ENCODE data around the gene RGS19.

Gene RGS19

DNA sequence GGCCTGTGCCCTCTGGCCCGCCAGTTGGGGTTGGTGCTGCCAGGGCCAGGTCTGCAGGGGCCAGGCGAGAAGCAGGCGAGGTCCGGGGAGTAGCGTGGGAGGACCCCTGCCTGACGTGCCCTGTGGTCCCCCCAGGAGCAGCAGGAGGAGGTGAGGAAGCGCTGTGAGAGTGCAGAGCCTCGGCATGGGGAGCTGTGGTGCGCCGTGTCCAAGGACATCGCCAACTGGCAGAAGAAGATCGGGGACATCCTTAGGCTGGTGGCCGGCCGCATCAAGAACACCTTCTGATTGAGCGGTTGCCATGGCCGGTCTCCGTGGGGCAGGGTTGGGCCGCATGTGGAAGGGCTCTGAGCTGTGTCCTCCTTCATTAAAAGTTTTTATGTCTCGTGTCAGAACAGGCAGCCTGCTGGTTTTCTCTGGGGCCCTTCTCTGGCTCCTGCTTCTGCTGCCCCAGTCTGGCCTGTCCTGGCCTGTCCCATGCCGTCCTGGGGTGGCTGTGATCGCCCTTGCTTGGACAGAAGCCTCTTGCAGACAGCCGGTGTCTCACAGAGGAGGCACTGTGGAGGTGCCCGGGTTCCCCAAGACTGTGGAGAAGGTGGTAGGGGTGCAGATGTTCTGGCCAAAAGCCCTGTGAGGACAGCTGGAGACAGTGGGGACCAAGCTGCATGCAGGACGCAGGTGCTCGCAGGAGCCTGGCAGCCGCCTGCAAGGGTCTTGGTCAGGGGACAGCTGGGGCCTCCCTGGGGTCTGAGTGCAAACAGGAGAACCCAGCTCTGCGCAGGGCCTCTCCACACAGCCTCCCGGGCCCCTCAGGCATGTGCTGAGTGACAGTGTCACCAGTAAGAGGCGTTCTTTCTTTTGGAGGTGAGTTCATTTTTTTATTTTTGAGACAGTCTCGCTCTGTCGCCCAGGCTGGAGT is 46.4 kb downstream of the RGS19 start:
- no peak for ATAC-seq (ENCODE audit: low read depth)
- Histone ChIP-seq H3K4me3 (ENCODE audit: severe bottlenecking) (no peak overlapping the region), H3K4me1 (ENCODE audit: insufficient read depth, poor library complexity, severe bottlenecking) (no peaks in the 10 kb centered on the region), H3K27me3 (ENCODE audit: insufficient read depth, poor library complexity, severe bottlenecking) (peaks cover 6% of the 10 kb centered on the region), H3K27ac (ENCODE audit: poor library complexity, severe bottlenecking) (no peak overlapping the region), H3K36me3 (ENCODE audit: low read depth) (peaks cover 38% of the 10 kb centered on the region), H3K9me3 (ENCODE audit: severe bottlenecking) (no peaks in the 10 kb centered on the region)
- DNase-seq (ENCODE audit: low spot score): no peak
- TF ChIP-seq, protein P1, sequence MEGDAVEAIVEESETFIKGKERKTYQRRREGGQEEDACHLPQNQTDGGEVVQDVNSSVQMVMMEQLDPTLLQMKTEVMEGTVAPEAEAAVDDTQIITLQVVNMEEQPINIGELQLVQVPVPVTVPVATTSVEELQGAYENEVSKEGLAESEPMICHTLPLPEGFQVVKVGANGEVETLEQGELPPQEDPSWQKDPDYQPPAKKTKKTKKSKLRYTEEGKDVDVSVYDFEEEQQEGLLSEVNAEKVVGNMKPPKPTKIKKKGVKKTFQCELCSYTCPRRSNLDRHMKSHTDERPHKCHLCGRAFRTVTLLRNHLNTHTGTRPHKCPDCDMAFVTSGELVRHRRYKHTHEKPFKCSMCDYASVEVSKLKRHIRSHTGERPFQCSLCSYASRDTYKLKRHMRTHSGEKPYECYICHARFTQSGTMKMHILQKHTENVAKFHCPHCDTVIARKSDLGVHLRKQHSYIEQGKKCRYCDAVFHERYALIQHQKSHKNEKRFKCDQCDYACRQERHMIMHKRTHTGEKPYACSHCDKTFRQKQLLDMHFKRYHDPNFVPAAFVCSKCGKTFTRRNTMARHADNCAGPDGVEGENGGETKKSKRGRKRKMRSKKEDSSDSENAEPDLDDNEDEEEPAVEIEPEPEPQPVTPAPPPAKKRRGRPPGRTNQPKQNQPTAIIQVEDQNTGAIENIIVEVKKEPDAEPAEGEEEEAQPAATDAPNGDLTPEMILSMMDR (IDR thresholded peaks at IDR 0.05; ENCODE audit: poor library complexity, severe bottlenecking): no peak

- DNase-seq (ENCODE audit: low spot score): no peak
- ATAC-seq (ENCODE audit: low read depth): no peak
- TF ChIP-seq, protein P1 (IDR thresholded peaks at IDR 0.05; ENCODE audit: poor library complexity, severe bottlenecking): no peak
- H3K27me3 ChIP-seq (ENCODE audit: insufficient read depth, poor library complexity, severe bottlenecking): no peaks in the 10 kb centered on the region
- no peaks in the 10 kb centered on the region for H3K4me1 ChIP-seq (ENCODE audit: insufficient read depth, poor library complexity, severe bottlenecking)
- peaks cover 49% of the 10 kb centered on the region for H3K36me3 ChIP-seq (ENCODE audit: low read depth)
- H3K4me3 ChIP-seq (ENCODE audit: severe bottlenecking): no peak overlapping the region
- no peaks in the 10 kb centered on the region for H3K9me3 ChIP-seq (ENCODE audit: severe bottlenecking)
- H3K27ac ChIP-seq (ENCODE audit: poor library complexity, severe bottlenecking): no peak overlapping the region
These were observed 47.5 kb downstream of the RGS19 start for GRCh38 chr20:64031822-64032314.

DNA sequence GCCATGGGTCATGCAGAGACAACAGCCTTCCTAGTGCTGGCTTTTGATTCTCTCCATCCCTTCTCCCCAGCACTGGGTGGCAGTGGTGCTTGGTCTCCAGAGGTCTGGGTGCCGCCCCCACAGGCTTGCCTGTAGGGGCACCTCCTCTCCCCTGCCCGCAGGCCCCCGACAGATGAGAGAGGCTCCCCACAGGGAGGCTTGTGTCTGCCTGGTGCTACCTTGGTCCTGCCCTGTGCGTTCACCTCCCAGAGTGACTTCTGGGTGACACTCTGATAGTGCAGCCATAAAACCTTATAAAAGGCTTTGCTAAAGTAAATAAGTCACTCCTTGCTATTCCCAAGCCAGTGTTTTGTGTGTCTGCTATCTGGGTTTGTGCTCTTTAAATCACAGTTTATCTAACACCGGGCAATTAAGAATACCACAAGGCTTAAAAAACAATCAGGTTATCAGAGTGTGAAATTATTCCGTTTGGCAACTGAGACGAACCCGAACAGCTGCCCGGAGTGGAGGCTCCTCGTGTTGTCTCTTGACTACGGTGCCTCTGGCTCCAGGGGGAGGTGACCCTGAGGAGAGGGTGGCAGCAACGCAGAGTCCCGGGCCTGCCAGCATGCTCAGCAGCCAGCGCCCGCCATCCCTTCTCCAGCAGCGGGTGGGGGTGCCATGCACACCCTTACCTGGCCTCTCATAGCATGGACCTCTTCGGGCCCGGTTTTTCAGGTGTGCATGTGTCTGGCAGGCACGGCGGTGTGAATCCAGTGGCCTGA is 48.8 kb downstream of the RGS19 start:
- H3K27me3 ChIP-seq (ENCODE audit: insufficient read depth, poor library complexity, severe bottlenecking): no peaks in the 10 kb centered on the region
- peaks cover 62% of the 10 kb centered on the region for H3K36me3 ChIP-seq (ENCODE audit: low read depth)
- ATAC-seq (ENCODE audit: low read depth) (no peak), DNase-seq (ENCODE audit: low spot score) (peak; percentile 77)
- H3K4me3 ChIP-seq (ENCODE audit: severe bottlenecking): no peak overlapping the region
- TF ChIP-seq, protein P1 (IDR thresholded peaks at IDR 0.05; ENCODE audit: poor library complexity, severe bottlenecking): no peak
- H3K27ac ChIP-seq (ENCODE audit: poor library complexity, severe bottlenecking): no peak overlapping the region
- no peaks in the 10 kb centered on the region for H3K4me1 ChIP-seq (ENCODE audit: insufficient read depth, poor library complexity, severe bottlenecking)
- no peaks in the 10 kb centered on the region for H3K9me3 ChIP-seq (ENCODE audit: severe bottlenecking)

GRCh38 chr20:64029293-64030117 is 49.8 kb downstream of the RGS19 start:
- TF ChIP-seq, protein P1 (IDR thresholded peaks at IDR 0.05; ENCODE audit: poor library complexity, severe bottlenecking): no peak
- H3K4me1 ChIP-seq (ENCODE audit: insufficient read depth, poor library complexity, severe bottlenecking): no peaks in the 10 kb centered on the region
- H3K36me3 ChIP-seq (ENCODE audit: low read depth): peaks cover 73% of the 10 kb centered on the region
- ATAC-seq (ENCODE audit: low read depth) (no peak), DNase-seq (ENCODE audit: low spot score) (peak; percentile 83)
- no peaks in the 10 kb centered on the region for H3K9me3 ChIP-seq (ENCODE audit: severe bottlenecking)
- no peak overlapping the region for H3K4me3 ChIP-seq (ENCODE audit: severe bottlenecking)
- H3K27me3 ChIP-seq (ENCODE audit: insufficient read depth, poor library complexity, severe bottlenecking): no peaks in the 10 kb centered on the region
- no peak overlapping the region for H3K27ac ChIP-seq (ENCODE audit: poor library complexity, severe bottlenecking)

All from RWPE2 (cell line).